H1 (cell line): Measurements from ENCODE around the gene TSPAN15.

Experiments
- ATF2 ChIP-seq: IDR thresholded peaks from 2 replicates; pipeline ENCODE4 v1.6.1; 2012; ENCODE audit warnings: low read length, inconsistent platforms
- CHD1 ChIP-seq: IDR thresholded peaks from 2 replicates; pipeline ENCODE4 v1.6.1; 2012; ENCODE audit warnings: low read depth, low read length, improper control_type of control experiment
- CTCF ChIP-seq, 3 experiments: IDR thresholded peaks; 1 replicate in 2 of 3; 2 replicates in 1 of 3; pipeline versions ENCODE4 v1.5.1 to v1.6.1; 2011; ENCODE audit warnings: low read length in 3 of 3, mild to moderate bottlenecking in 3 of 3, inconsistent platforms in 2 of 3, low read depth in 1 of 3, moderate library complexity in 1 of 3; ENCODE audit not compliant: insufficient read depth in 1 of 3; ENCODE audit errors: control extremely low read depth in 1 of 3
- EZH2 ChIP-seq: fragments of 200-600 bp; sonication (generic); IDR thresholded peaks from 2 replicates; pipeline ENCODE4 v1.7.1; 2012; ENCODE audit warnings: low read depth, mild to moderate bottlenecking, moderate library complexity, low read length, inconsistent platforms; ENCODE audit not compliant: severe bottlenecking
- JUND ChIP-seq: IDR thresholded peaks from 2 replicates; pipeline ENCODE4 v1.6.1; 2011; ENCODE audit warnings: mild to moderate bottlenecking, improper control_type of control experiment, low read length
- POLR2A ChIP-seq, 2 experiments: IDR thresholded peaks; 1 replicate in 1 of 2; 2 replicates in 1 of 2; pipeline ENCODE4 v1.6.1; 2011; ENCODE audit warnings: low read depth in 2 of 2, low read length in 2 of 2, mild to moderate bottlenecking in 2 of 2; ENCODE audit errors: control extremely low read depth in 1 of 2
- POLR2AphosphoS5 ChIP-seq: IDR thresholded peaks from 2 replicates; pipeline ENCODE4 v1.6.1; 2011; ENCODE audit warnings: low read depth, low read length
- TBP ChIP-seq: IDR thresholded peaks from 2 replicates; pipeline ENCODE4 v1.6.1; 2011; ENCODE audit warnings: low read depth, low read length, improper control_type of control experiment
- TEAD4 ChIP-seq: IDR thresholded peaks from 2 replicates; pipeline ENCODE4 v1.6.1; 2012; ENCODE audit warnings: low read depth, low read length, inconsistent platforms, mixed read lengths
- USF2 ChIP-seq: IDR thresholded peaks from 2 replicates; pipeline ENCODE4 v1.6.1; 2011; ENCODE audit warnings: low read length, improper control_type of control experiment

DNA sequence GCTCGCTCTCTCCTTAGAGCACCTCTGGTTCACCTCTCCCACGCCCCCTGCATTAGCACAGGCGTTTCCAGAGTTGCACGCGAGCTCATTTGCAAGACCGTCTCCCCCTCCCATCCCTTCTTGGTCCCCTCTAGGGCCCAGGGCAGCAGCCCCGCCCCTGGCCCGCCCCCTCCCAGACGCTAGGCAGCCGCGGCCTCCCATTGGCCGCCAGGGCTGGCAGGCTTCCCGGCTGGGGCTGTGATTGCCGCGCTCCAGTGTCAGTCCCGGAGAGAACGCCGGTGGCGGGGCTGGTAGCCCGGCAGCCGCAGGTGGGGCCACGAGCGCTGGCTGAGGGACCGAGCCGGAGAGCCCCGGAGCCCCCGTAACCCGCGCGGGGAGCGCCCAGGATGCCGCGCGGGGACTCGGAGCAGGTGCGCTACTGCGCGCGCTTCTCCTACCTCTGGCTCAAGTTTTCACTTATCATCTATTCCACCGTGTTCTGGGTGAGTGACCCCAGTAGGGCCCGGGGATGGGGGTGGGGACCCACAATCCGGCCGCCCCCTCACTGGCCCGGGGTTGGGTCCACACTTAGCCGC, at the start of gene TSPAN15:
- TF ChIP-seq POLR2A (IDR thresholded peaks at IDR 0.05; ENCODE audit: control extremely low read depth in 1 of 2, low read depth in 2 of 2, low read length in 2 of 2) (no peak), ATF2 (no peak), CTCF (IDR thresholded peaks at IDR 0.05; ENCODE audit: control extremely low read depth in 1 of 3, insufficient read depth in 1 of 3, low read depth in 1 of 3, low read length in 3 of 3) (no peak), EZH2 (no peak), JUND (no peak), TEAD4 (no peak), POLR2AphosphoS5 (peak; percentile 77), CHD1 (no peak), USF2 (no peak), TBP (no peak)
